Measurements from ENCODE around the gene BRSK2.

The BRSK2 gene

GRCh38 chr11:1485504-1485885 is 95.8 kb downstream of the BRSK2 start:
- no peak for DNase-seq (ENCODE audit: low read depth)
- H3K4me3 ChIP-seq (replicated peaks; ENCODE audit: low read depth, low read length), result no peak overlapping the region
- TF ChIP-seq, protein P1, sequence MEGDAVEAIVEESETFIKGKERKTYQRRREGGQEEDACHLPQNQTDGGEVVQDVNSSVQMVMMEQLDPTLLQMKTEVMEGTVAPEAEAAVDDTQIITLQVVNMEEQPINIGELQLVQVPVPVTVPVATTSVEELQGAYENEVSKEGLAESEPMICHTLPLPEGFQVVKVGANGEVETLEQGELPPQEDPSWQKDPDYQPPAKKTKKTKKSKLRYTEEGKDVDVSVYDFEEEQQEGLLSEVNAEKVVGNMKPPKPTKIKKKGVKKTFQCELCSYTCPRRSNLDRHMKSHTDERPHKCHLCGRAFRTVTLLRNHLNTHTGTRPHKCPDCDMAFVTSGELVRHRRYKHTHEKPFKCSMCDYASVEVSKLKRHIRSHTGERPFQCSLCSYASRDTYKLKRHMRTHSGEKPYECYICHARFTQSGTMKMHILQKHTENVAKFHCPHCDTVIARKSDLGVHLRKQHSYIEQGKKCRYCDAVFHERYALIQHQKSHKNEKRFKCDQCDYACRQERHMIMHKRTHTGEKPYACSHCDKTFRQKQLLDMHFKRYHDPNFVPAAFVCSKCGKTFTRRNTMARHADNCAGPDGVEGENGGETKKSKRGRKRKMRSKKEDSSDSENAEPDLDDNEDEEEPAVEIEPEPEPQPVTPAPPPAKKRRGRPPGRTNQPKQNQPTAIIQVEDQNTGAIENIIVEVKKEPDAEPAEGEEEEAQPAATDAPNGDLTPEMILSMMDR (IDR thresholded peaks at IDR 0.05; ENCODE audit: low read length, missing control alignments), result no peak

DNA sequence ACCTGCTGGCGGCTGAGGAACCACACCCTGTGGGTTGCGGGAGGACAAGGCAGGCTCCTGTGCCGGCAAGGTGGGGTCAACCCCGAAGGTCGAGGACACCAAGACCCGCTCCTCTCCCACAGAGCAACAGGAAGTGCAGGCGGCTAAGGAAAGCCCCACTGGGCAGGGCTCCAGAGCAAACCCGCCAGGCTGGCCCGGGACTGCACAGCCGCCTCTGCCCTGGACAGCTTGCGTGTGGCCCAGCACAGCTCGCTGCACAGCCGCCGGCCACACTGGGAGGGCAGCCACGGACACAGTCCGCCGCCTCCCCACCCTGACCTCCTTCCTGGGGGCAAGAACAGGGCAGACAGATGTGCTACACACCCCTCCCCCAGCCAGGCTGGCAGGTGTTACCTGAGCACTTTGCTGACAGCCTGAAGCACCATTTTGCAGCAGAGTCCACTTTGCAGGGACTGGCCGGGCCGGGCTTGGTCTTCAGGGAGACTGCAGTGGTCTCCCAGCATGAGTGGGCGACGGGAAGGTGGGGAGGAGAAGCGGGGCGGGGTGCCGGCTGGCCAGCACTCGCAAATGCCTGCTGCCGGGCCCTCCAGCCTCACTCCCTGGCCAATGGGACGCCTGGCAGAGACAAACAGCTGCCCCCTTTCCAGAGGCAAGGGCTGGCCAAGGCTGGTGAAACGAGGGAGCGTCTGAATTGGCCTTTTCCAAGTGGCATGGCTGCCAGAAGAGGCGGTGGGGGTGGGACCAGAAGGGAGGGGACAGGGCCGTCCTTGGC is 96.5 kb downstream of the BRSK2 start, which contains the start of gene MOB2:
TSS of gene MOB2 (minus strand) at position 726 of the 772 bp plus-strand sequence. CDS start at position 503, 223 bp downstream.
- no peak within 1 kb of the TSS for H3K4me3 ChIP-seq (replicated peaks; ENCODE audit: low read depth, low read length)
- TF ChIP-seq, protein P1 (IDR thresholded peaks at IDR 0.05; ENCODE audit: low read length, missing control alignments), result no peak
- peak; percentile 11 for DNase-seq (ENCODE audit: low read depth)

GRCh38 chr11:1487091-1487850 is 97.5 kb downstream of the BRSK2 start:
- H3K4me3 ChIP-seq (replicated peaks; ENCODE audit: low read depth, low read length), result no peak overlapping the region
- TF ChIP-seq, protein P1 (IDR thresholded peaks at IDR 0.05; ENCODE audit: low read length, missing control alignments), result no peak
- DNase-seq (ENCODE audit: low read depth), result no peak

DNA sequence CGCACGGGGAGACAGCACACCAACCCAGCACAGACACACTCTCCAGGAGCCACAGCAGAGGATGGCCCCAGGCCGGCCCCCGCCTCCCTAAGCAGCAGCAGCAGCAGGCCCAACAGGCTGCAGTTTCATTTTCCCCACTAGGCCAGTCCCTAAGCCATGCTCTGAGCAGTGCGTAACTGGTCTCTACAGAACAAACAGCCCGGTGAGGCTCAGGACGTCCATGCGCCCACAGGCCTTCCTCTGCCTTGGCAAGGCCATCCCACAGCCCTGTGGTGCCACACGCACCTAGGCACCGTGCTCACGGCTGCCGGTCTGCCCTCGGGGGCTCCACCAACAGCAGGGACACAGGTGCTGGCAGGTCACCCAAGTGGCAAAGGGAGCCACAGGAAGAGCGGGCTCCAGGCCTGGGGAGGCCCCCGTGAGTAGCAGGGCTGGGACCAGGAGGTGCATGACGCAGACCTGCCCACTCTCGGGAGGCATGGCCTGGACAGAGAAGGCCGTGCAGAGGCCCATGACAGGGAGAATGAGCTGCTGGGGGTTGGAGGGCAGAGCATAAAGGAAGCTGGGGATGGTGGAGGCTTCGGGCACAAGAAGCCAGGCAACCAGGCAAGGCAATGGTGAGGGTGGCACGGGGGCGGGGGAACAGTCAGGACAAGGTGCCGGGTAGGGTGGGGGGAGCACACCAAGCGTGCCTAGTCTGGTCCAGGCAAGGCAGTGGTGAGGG is 98.3 kb downstream of the BRSK2 start:
- no peak for DNase-seq (ENCODE audit: low read depth)
- TF ChIP-seq, protein P1 (IDR thresholded peaks at IDR 0.05; ENCODE audit: low read length, missing control alignments), result no peak
- H3K4me3 ChIP-seq (replicated peaks; ENCODE audit: low read depth, low read length), result no peak overlapping the region

GRCh38 chr11:1488575-1489180 is 98.9 kb downstream of the BRSK2 start:
- TF ChIP-seq, protein P1 (IDR thresholded peaks at IDR 0.05; ENCODE audit: low read length, missing control alignments), result no peak
- no peak for DNase-seq (ENCODE audit: low read depth)
- no peak overlapping the region for H3K4me3 ChIP-seq (replicated peaks; ENCODE audit: low read depth, low read length)

DNA sequence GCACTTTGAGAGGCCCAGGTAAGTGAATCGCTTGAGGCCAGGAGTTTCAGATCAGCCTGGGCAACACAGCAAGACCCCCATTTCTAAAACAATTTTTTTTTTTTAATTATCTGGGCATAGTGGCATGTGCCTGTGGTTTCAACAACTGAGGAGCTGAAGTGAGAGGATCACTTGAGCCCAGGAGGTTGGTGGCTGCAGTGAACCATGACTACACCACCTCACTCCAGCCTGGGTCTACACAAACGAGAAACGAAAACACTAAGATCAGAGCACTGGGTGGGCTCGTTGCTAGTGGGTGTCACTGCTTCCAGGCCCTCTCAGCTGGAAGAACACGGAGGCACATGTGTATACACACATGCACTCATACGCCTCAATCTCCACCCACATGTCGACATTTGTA is 100.9 kb downstream of the BRSK2 start:
- TF ChIP-seq, protein P1 (IDR thresholded peaks at IDR 0.05; ENCODE audit: low read length, missing control alignments), result no peak

More for the DNA sequence above, 100.9 kb downstream of the BRSK2 start:
- no peak overlapping the region for H3K4me3 ChIP-seq (replicated peaks; ENCODE audit: low read depth, low read length)
- DNase-seq (ENCODE audit: low read depth), result no peak

All from fibroblast of pulmonary artery (primary cell).